Measurements from ENCODE around the gene SELENOS.

The SELENOS gene

GRCh38 chr15:101277943-101278564 is 769 bp upstream of the SELENOS start:
- no peak overlapping the region for H3K9ac ChIP-seq
- no peak for TF ChIP-seq Cebpa-rat (IDR thresholded peaks at IDR 0.05)
- peak overlapping the region; percentile 92 for H3K4me3 ChIP-seq
- peaks cover 18% of the 10 kb centered on the region for H3K4me1 ChIP-seq
- H3K27ac ChIP-seq: no peak overlapping the region
- H4K20me1 ChIP-seq: peaks cover 65% of the 10 kb centered on the region
- no peaks in the 10 kb centered on the region for H3K27me3 ChIP-seq
- H3K9me3 ChIP-seq: no peaks in the 10 kb centered on the region
- H3K36me3 ChIP-seq: peaks cover 75% of the 10 kb centered on the region
- H3K4me2 ChIP-seq: peak overlapping the region; percentile 80

- peaks cover 18% of the 10 kb centered on the region for H3K4me1 ChIP-seq
- TF ChIP-seq Cebpa-rat (IDR thresholded peaks at IDR 0.05): no peak
- peak overlapping the region; percentile 92 for H3K4me3 ChIP-seq
- H4K20me1 ChIP-seq: peaks cover 50% of the 10 kb centered on the region
- peak overlapping the region; percentile 79 for H3K27ac ChIP-seq
- peak overlapping the region; percentile 80 for H3K4me2 ChIP-seq
- H3K9ac ChIP-seq: peak overlapping the region; percentile 86
- peaks cover 75% of the 10 kb centered on the region for H3K36me3 ChIP-seq
- H3K9me3 ChIP-seq: no peaks in the 10 kb centered on the region
- H3K27me3 ChIP-seq: no peaks in the 10 kb centered on the region
These were observed 716 bp downstream of the SELENOS start for GRCh38 chr15:101276501-101277037.

- no peaks in the 10 kb centered on the region for H3K9me3 ChIP-seq
- H3K27ac ChIP-seq: no peak overlapping the region
- peaks cover 75% of the 10 kb centered on the region for H3K36me3 ChIP-seq
- H3K4me1 ChIP-seq: peaks cover 18% of the 10 kb centered on the region
- no peak overlapping the region for H3K4me3 ChIP-seq
- no peak overlapping the region for H3K9ac ChIP-seq
- H3K27me3 ChIP-seq: no peaks in the 10 kb centered on the region
- no peak for TF ChIP-seq Cebpa-rat (IDR thresholded peaks at IDR 0.05)
- H3K4me2 ChIP-seq: no peak overlapping the region
- peaks cover 42% of the 10 kb centered on the region for H4K20me1 ChIP-seq
These were observed 2.3 kb downstream of the SELENOS start for GRCh38 chr15:101275018-101275417.

GRCh38 chr15:101273534-101273933 is 3.8 kb downstream of the SELENOS start:
- H4K20me1 ChIP-seq: peaks cover 36% of the 10 kb centered on the region
- H3K4me2 ChIP-seq: no peak overlapping the region
- H3K9me3 ChIP-seq: no peaks in the 10 kb centered on the region
- H3K4me3 ChIP-seq: no peak overlapping the region
- TF ChIP-seq Cebpa-rat (IDR thresholded peaks at IDR 0.05): no peak
- H3K36me3 ChIP-seq: peaks cover 72% of the 10 kb centered on the region
- no peak overlapping the region for H3K27ac ChIP-seq
- H3K27me3 ChIP-seq: no peaks in the 10 kb centered on the region
- H3K9ac ChIP-seq: no peak overlapping the region
- peaks cover 18% of the 10 kb centered on the region for H3K4me1 ChIP-seq

- Histone ChIP-seq H3K27me3 (no peaks in the 10 kb centered on the region), H3K9me3 (no peaks in the 10 kb centered on the region), H3K36me3 (peaks cover 67% of the 10 kb centered on the region), H3K4me3 (no peak overlapping the region), H3K27ac (no peak overlapping the region), H3K4me2 (no peak overlapping the region), H4K20me1 (peaks cover 27% of the 10 kb centered on the region), H3K9ac (no peak overlapping the region), H3K4me1 (peaks cover 11% of the 10 kb centered on the region)
- TF ChIP-seq Cebpa-rat (IDR thresholded peaks at IDR 0.05): no peak
These were observed 4.7 kb downstream of the SELENOS start for GRCh38 chr15:101272584-101272983.

- TF ChIP-seq Cebpa-rat (IDR thresholded peaks at IDR 0.05): no peak
- Histone ChIP-seq H3K4me3 (no peak overlapping the region), H3K4me1 (peaks cover 7% of the 10 kb centered on the region), H3K36me3 (peaks cover 59% of the 10 kb centered on the region), H3K27me3 (no peaks in the 10 kb centered on the region), H3K9me3 (no peaks in the 10 kb centered on the region), H3K9ac (no peak overlapping the region), H4K20me1 (0 out of 2 replicates have a peak, but pooled peaks cover under 1% of the 10 kb centered on the region), H3K27ac (no peak overlapping the region), H3K4me2 (no peak overlapping the region)
These were observed 7.6 kb downstream of the SELENOS start for GRCh38 chr15:101269479-101270223.

- Histone ChIP-seq H3K4me1 (peaks cover 7% of the 10 kb centered on the region), H3K27ac (no peak overlapping the region), H3K9me3 (no peaks in the 10 kb centered on the region), H3K9ac (no peak overlapping the region), H4K20me1 (no peaks in the 10 kb centered on the region), H3K4me2 (no peak overlapping the region), H3K27me3 (no peaks in the 10 kb centered on the region), H3K36me3 (peaks cover 37% of the 10 kb centered on the region), H3K4me3 (no peak overlapping the region)
- no peak for TF ChIP-seq Cebpa-rat (IDR thresholded peaks at IDR 0.05)
These were observed 9.8 kb downstream of the SELENOS start for GRCh38 chr15:101267320-101268104.

- no peaks in the 10 kb centered on the region for H3K27me3 ChIP-seq
- peaks cover 30% of the 10 kb centered on the region for H3K36me3 ChIP-seq
- no peak overlapping the region for H3K4me3 ChIP-seq
- peaks cover 7% of the 10 kb centered on the region for H3K4me1 ChIP-seq
- no peaks in the 10 kb centered on the region for H3K9me3 ChIP-seq
- H3K4me2 ChIP-seq: no peak overlapping the region
- H4K20me1 ChIP-seq: no peaks in the 10 kb centered on the region
- TF ChIP-seq Cebpa-rat (IDR thresholded peaks at IDR 0.05): no peak
- no peak overlapping the region for H3K27ac ChIP-seq
- H3K9ac ChIP-seq: no peak overlapping the region
These were observed 10.5 kb downstream of the SELENOS start for GRCh38 chr15:101266787-101267186.

- Histone ChIP-seq H3K27ac (no peak overlapping the region), H3K4me2 (no peak overlapping the region), H3K9me3 (no peaks in the 10 kb centered on the region), H3K4me1 (peaks cover 7% of the 10 kb centered on the region), H3K36me3 (peaks cover 22% of the 10 kb centered on the region), H3K9ac (no peak overlapping the region), H3K4me3 (no peak overlapping the region), H3K27me3 (no peaks in the 10 kb centered on the region), H4K20me1 (no peaks in the 10 kb centered on the region)
- no peak for TF ChIP-seq Cebpa-rat (IDR thresholded peaks at IDR 0.05)
These were observed 11.3 kb downstream of the SELENOS start for GRCh38 chr15:101266034-101266433.

Measured in BLaER1 (cell line).